Upper lobe of left lung (tissue), 4 donors: ENCODE data around the gene KLHL13.

Experiments used
- EP300 ChIP-seq, 4 donors: sonication (generic); formaldehyde crosslinking; IDR thresholded peaks; one replicate each; pipeline ENCODE4 v1.5.1; 2017; ENCODE audit warnings: antibody characterized with exemption in 4 of 4, control low read depth in 2 of 4
- POLR2A ChIP-seq, 4 donors: fragments of 450-650 bp; IDR thresholded peaks; one replicate each; pipeline ENCODE4 v1.5.1; 2016 to 2017; ENCODE audit warnings: antibody characterized with exemption in 4 of 4, mild to moderate bottlenecking in 2 of 4
- POLR2AphosphoS5 ChIP-seq, 2 donors: sonication (generic); formaldehyde crosslinking; IDR thresholded peaks; one replicate each; pipeline ENCODE4 v1.5.1; 2017; ENCODE audit warnings: antibody characterized with exemption in 2 of 2
- TF ChIP-seq, protein P1 (sequence below), 6 experiments: fragments of 450-650 bp in 4 of 6; fragments of 200-600 bp in 2 of 6; sonication (generic) in 2 of 6; IDR thresholded peaks; one replicate each; pipeline ENCODE4 v1.5.1; 2016 to 2019; ENCODE audit warnings: antibody characterized with exemption in 6 of 6

DNA sequence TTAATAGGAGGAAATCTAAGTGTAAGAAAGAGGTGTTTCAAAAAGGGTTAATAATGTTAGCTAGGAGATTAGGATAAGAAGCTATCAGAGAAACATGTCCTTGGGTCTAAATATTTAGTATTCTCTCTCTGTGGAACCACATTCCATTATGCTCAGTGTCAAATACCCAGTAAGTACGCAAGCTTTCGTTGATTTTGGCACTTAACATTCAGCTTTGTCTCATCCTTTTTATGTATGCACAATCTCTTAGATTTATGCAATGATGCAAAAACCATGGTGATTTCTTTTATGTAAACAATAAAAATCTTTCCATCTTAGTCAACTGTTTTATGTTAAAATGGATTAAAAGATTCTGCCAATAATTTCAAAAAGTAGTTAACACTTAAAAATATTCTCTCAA lies 129.2 kb downstream of the KLHL13 start:
- TF ChIP-seq, protein P1, sequence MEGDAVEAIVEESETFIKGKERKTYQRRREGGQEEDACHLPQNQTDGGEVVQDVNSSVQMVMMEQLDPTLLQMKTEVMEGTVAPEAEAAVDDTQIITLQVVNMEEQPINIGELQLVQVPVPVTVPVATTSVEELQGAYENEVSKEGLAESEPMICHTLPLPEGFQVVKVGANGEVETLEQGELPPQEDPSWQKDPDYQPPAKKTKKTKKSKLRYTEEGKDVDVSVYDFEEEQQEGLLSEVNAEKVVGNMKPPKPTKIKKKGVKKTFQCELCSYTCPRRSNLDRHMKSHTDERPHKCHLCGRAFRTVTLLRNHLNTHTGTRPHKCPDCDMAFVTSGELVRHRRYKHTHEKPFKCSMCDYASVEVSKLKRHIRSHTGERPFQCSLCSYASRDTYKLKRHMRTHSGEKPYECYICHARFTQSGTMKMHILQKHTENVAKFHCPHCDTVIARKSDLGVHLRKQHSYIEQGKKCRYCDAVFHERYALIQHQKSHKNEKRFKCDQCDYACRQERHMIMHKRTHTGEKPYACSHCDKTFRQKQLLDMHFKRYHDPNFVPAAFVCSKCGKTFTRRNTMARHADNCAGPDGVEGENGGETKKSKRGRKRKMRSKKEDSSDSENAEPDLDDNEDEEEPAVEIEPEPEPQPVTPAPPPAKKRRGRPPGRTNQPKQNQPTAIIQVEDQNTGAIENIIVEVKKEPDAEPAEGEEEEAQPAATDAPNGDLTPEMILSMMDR (IDR thresholded peaks at IDR 0.05): no peak
- TF ChIP-seq POLR2AphosphoS5 (IDR thresholded peaks at IDR 0.05) (no peak), POLR2A (IDR thresholded peaks at IDR 0.05) (no peak), EP300 (IDR thresholded peaks at IDR 0.05) (no peak)
